IMR-90 (cell line): ENCODE results near the gene VPS26A. TPM values are rescaled to one million over a fixed set of nuclear protein-coding genes. Genes with fewer than 3 reads are reported as not detected.
A peak's percentile ranks its signal among the peaks of the same experiment; 100 is the strongest.

ENCODE experiments used
- ATAC-seq: fragments of 200-7000 bp; cut with Tn5 transposase; 2 replicates; pipeline ENCODE4 v1.9.1; 2020; ENCODE audit warnings: low read depth, mild to moderate bottlenecking, moderate library complexity
- BruUV-seq: library from RNA; stranded (reverse); fragments of 400-500 nt; replicated peaks from 2 replicates; lab custom pipeline; 2021; lab: Mats Ljungman, UMichigan
- CTCF ChIA-PET: fragments of 300-600 bp; formaldehyde crosslinking; extraction: SDS; loops from one replicate; lab custom pipeline; 2021; ENCODE audit warnings: antibody characterized with exemption; lab: Yijun Ruan, JAX
- POLR2A ChIA-PET: fragments of 300-600 bp; sonication (Branson Sonifier 250); formaldehyde crosslinking; loops from one replicate; lab custom pipeline; 2022; ENCODE audit warnings: antibody characterized with exemption; ENCODE audit not compliant: unreplicated experiment; lab: Charles Lee
- DNase-seq: peaks from one replicate; pipeline ENCODE4 v3.0.0; 2013
- H2AFZ ChIP-seq: replicated peaks from 2 replicates; pipeline ENCODE3; 2013; ENCODE audit warnings: low read length, mild to moderate bottlenecking; ENCODE audit not compliant: poor library complexity
- H2AK5ac ChIP-seq: 2 replicates; pipeline ENCODE4 v1.6.1; 2013; ENCODE audit warnings: low read depth, low read length, inconsistent platforms
- H2AK9ac ChIP-seq: replicated peaks from 2 replicates; pipeline ENCODE3; 2013; ENCODE audit warnings: mild to moderate bottlenecking, low read depth, low read length, moderate library complexity; ENCODE audit not compliant: poor library complexity
- H2BK120ac ChIP-seq: 2 replicates; pipeline ENCODE4 v1.6.1; 2013; ENCODE audit warnings: low read depth, low read length, inconsistent platforms
- H2BK15ac ChIP-seq: 3 replicates; pipeline ENCODE4 v1.6.1; 2013; ENCODE audit warnings: low read depth, low read length, inconsistent platforms
- H2BK20ac ChIP-seq: 2 replicates; pipeline ENCODE4 v1.6.1; 2013; ENCODE audit warnings: low read depth, mild to moderate bottlenecking, inconsistent platforms, low read length, moderate library complexity
- H2BK5ac ChIP-seq: 2 replicates; pipeline ENCODE4 v1.6.1; 2013; ENCODE audit warnings: mild to moderate bottlenecking, low read depth, low read length, inconsistent platforms; ENCODE audit not compliant: poor library complexity, severe bottlenecking
- H3K14ac ChIP-seq: replicated peaks from 2 replicates; pipeline ENCODE4 v1.6.1; 2013; ENCODE audit warnings: low read depth, low read length, inconsistent platforms
- H3K18ac ChIP-seq: 2 replicates; pipeline ENCODE4 v1.6.1; 2013; ENCODE audit warnings: low read depth, low read length, control low read depth
- H3K23ac ChIP-seq: 2 replicates; pipeline ENCODE4 v1.6.1; 2013; ENCODE audit warnings: low read depth, low read length, inconsistent platforms
- H3K27ac ChIP-seq: 2 replicates; pipeline ENCODE4 v1.5.1; 2013; ENCODE audit warnings: mild to moderate bottlenecking, control low read depth, low read length; ENCODE audit not compliant: insufficient read depth
- H3K27me3 ChIP-seq: 2 replicates; pipeline ENCODE4 v1.6.1; 2013; ENCODE audit warnings: low read length; ENCODE audit not compliant: control insufficient read depth, insufficient read depth
- H3K36me3 ChIP-seq: 2 replicates; pipeline ENCODE4 v1.6.1; 2013; ENCODE audit warnings: low read length, mixed read lengths; ENCODE audit not compliant: control insufficient read depth, insufficient read depth
- H3K4ac ChIP-seq: 2 replicates; pipeline ENCODE4 v1.6.1; 2013; ENCODE audit warnings: low read depth, low read length, inconsistent platforms
- H3K4me1 ChIP-seq: 2 replicates; pipeline ENCODE4 v1.6.1; 2013; ENCODE audit warnings: low read length, mixed read lengths; ENCODE audit not compliant: control insufficient read depth, insufficient read depth
- H3K4me2 ChIP-seq: 2 replicates; pipeline ENCODE4 v1.6.1; 2013; ENCODE audit warnings: low read depth, mild to moderate bottlenecking, control low read depth, low read length, moderate library complexity
- H3K4me3 ChIP-seq: 2 replicates; pipeline ENCODE4 v1.5.1; 2013; ENCODE audit warnings: low read depth, mild to moderate bottlenecking, control low read depth, low read length, moderate library complexity; ENCODE audit not compliant: insufficient read depth
- H3K56ac ChIP-seq: 2 replicates; pipeline ENCODE4 v1.6.1; 2013; ENCODE audit warnings: low read length, inconsistent platforms; ENCODE audit not compliant: insufficient read depth; ENCODE audit errors: extremely low read depth
- H3K79me1 ChIP-seq, 2 experiments: 2 replicates each; pipeline ENCODE4 v1.6.1; 2013; ENCODE audit warnings: low read length in 2 of 2, inconsistent platforms in 1 of 2, low read depth in 1 of 2
- H3K9ac ChIP-seq: 2 replicates; pipeline ENCODE4 v1.6.1; 2013; ENCODE audit warnings: low read depth, low read length, control low read depth
- H3K9me1 ChIP-seq: 2 replicates; pipeline ENCODE4 v1.6.1; 2013; ENCODE audit warnings: low read length, inconsistent platforms; ENCODE audit not compliant: insufficient read depth
- H3K9me3 ChIP-seq: 2 replicates; pipeline ENCODE4 v1.6.1; 2013; ENCODE audit warnings: low read length; ENCODE audit not compliant: control insufficient read depth, insufficient read depth
- H4K20me1 ChIP-seq: 2 replicates; pipeline ENCODE4 v1.6.1; 2013; ENCODE audit warnings: low read length, inconsistent platforms; ENCODE audit not compliant: insufficient read depth
- H4K5ac ChIP-seq: 2 replicates; pipeline ENCODE4 v1.6.1; 2013; ENCODE audit warnings: mild to moderate bottlenecking, low read depth, low read length, control low read depth
- H4K8ac ChIP-seq, 2 experiments: 2 replicates each; pipeline ENCODE4 v1.6.1; 2013; ENCODE audit warnings: low read depth in 2 of 2, low read length in 2 of 2, control low read depth in 1 of 2, inconsistent platforms in 1 of 2
- H4K91ac ChIP-seq: 2 replicates; pipeline ENCODE4 v1.6.1; 2013; ENCODE audit warnings: low read depth, low read length, inconsistent platforms; ENCODE audit not compliant: insufficient read depth
- MXI1 ChIP-seq: IDR thresholded peaks from 2 replicates; pipeline ENCODE4 v1.6.1; 2012; ENCODE audit warnings: low read depth, mild to moderate bottlenecking, low read length, moderate library complexity, borderline replicate concordance
- POLR2A ChIP-seq: IDR thresholded peaks from 2 replicates; pipeline ENCODE4 v1.6.1; 2012; ENCODE audit warnings: mild to moderate bottlenecking, low read depth, low read length
- WGBS, 2 experiments: methylation state at CpG; one replicate each; pipeline versions ENCODE4 v1.1.5 to v1.1.7; 2013; ENCODE audit warnings: missing lambda C conversion rate in 2 of 2; ENCODE audit not compliant: insufficient read length in 1 of 2; ENCODE audit errors: extremely low coverage in 2 of 2; 5-methylcytosine and 5-hydroxymethylcytosine counted together
- dilution Hi-C: fragments of 300-500 bp; cut with HindIII; formaldehyde crosslinking; loops from one replicate; pipeline ENCODE4 v1.14.3; 2018; ENCODE audit warnings: low sequenced_read_pairs; ENCODE audit not compliant: unreplicated experiment
- in situ Hi-C: fragments of 300-500 bp; cut with MboI; formaldehyde crosslinking; loops from 3 replicates; pipeline ENCODE4 v1.14.3; 2019; ENCODE audit warnings: low sequenced_read_pairs, inconsistent platforms, mixed read lengths
- intact Hi-C: fragments of 100-400 bp; cut with micrococcal nuclease; formaldehyde crosslinking; loops from 2 replicates; pipeline ENCODE4 v1.10.0; 2022
- polyA plus RNA-seq, 3 experiments: library from polyadenylated mRNA; depleted of rRNA; stranded (reverse); fragments of >200 nt; gene quantifications; 2 replicates each; pipeline ENCODE4 v1.2.3, GENCODE V29; 2012; ENCODE audit warnings: low replicate concordance in 1 of 3
- total RNA-seq: library from RNA; depleted of rRNA; stranded (reverse); fragments of >200 nt; gene quantifications from 2 replicates; pipeline ENCODE4 v1.2.3, GENCODE V29; 2012
- TF ChIP-seq, protein P1 (sequence below): fragments of 150-350 bp; IDR thresholded peaks from 2 replicates; pipeline ENCODE4 v1.6.1; 2017; ENCODE audit warnings: mild to moderate bottlenecking, antibody characterized with exemption, low read length, low read depth

Gene VPS26A
- total and polyA plus RNA-seq, 2 of the 4 experiments (the other 2 are of a cell fraction): 7.2 to 18.7 TPM

DNA sequence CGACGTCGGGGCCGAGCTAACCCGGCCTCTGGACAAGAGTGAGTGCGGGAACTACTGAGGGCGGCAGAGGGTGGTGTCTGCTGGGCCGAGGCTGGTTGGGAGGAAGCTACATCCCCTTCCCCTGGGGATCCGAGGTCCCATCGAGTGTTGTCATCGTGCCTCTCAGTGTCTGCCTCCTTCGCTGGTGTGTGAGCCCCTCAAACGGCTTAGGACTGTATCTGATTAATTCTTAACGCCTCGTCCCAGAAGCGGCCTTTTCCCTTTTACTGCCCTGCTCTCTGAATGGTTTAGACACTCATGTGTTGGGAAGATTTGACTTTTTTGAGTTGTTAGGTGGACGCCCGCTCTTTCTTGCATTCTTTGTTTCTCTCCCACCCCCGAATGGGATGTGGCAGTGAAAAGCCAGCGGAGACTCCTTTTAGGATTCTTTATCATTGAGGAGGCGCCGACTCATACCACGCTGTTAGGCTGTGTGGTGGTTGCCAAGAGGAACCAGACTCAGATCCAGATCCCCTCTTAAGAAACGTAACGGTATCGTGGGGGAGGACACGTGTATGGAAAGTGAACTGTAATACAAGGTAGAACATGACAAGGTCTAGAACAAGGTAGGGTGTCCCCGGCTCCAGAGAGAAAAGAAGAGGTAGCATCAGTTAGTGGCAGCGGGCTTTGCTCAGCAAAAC lies 56.7 kb downstream of the VPS26A start:
- intact Hi-C loops: loop anchor here (1.0 kb wide), 1 partner anchor 176 kb away; no protein-coding TSS in a partner anchor
- ATAC-seq (no peak), DNase-seq (peak; percentile 32)
- TF ChIP-seq POLR2A (peak; percentile 59), MXI1 (peak; percentile 19; the same call in 1 of the 2 replicates)
- TF ChIP-seq, protein P1, sequence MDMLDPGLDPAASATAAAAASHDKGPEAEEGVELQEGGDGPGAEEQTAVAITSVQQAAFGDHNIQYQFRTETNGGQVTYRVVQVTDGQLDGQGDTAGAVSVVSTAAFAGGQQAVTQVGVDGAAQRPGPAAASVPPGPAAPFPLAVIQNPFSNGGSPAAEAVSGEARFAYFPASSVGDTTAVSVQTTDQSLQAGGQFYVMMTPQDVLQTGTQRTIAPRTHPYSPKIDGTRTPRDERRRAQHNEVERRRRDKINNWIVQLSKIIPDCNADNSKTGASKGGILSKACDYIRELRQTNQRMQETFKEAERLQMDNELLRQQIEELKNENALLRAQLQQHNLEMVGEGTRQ: no peak
- H3K9me3 ChIP-seq: no peaks in the 10 kb centered on the region
- peak overlapping the region; percentile 13; the same call in 1 of the 2 replicates for H3K23ac ChIP-seq
- H3K36me3 ChIP-seq: peaks cover 3% of the 10 kb centered on the region; the same call in 1 of the 2 replicates
- H2BK5ac ChIP-seq: peak overlapping the region; percentile 52
- H4K91ac ChIP-seq: peak overlapping the region; percentile 18; the same call in 1 of the 2 replicates
- H3K4me3 ChIP-seq: peak overlapping the region; percentile 76
- WGBS, 2 experiments: 11% methylated on average over 5 of the region's 29 CpGs; no CpG with 5 or more reads in 1 of the 2 experiments
- H3K9ac ChIP-seq: peak overlapping the region; percentile 93
- H3K14ac ChIP-seq: 0 out of 2 replicates have a peak overlapping the region, but pooled peaks have one; percentile 0
- H3K4me2 ChIP-seq: peak overlapping the region; percentile 99
- peak overlapping the region; percentile 98 for H2AFZ ChIP-seq
- BruUV-seq: no TSS peak
- H2AK9ac ChIP-seq: peak overlapping the region; percentile 97
- ChIA-PET CTCF (no interaction called here), POLR2A (no interaction called here)
- peak overlapping the region; percentile 57 for H3K56ac ChIP-seq
- peak overlapping the region; percentile 37 to 86 for H4K8ac ChIP-seq
- dilution Hi-C loops: no loop called here
- H3K9me1 ChIP-seq: peaks cover 4% of the 10 kb centered on the region
- peaks cover 2% of the 10 kb centered on the region; the same call in 1 of the 2 replicates for H3K4me1 ChIP-seq
- H3K27ac ChIP-seq: peak overlapping the region; percentile 66
- no peak overlapping the region for H2BK120ac ChIP-seq
- H3K4ac ChIP-seq: peak overlapping the region; percentile 59; the same call in 1 of the 2 replicates
- H4K20me1 ChIP-seq: no peaks in the 10 kb centered on the region
- H2BK20ac ChIP-seq: no peak overlapping the region
- no peaks in the 10 kb centered on the region for H3K27me3 ChIP-seq
- H2AK5ac ChIP-seq: peak overlapping the region; percentile 92
- H3K79me1 ChIP-seq: peaks cover 5 to 35% of the 10 kb centered on the region in 2 experiments
- H4K5ac ChIP-seq: peak overlapping the region; percentile 49
- no peak overlapping the region for H3K18ac ChIP-seq
- H2BK15ac ChIP-seq: no peak overlapping the region
- in situ Hi-C loops: no loop called here
